HL-60/S4 (cell line): ENCODE results near the gene GIPC3.
"Not testable (repeated sequence)": the region's sequence is repeated elsewhere in the genome, so short reads cannot be mapped to it uniquely, and the experiment has no call there.

ENCODE experiments used
- in situ Hi-C: fragments of 300-500 bp; cut with MboI; formaldehyde crosslinking; loops from 2 replicates; pipeline ENCODE4 v1.14.3; 2022; ENCODE audit warnings: low sequenced_read_pairs

GIPC3 gene

DNA sequence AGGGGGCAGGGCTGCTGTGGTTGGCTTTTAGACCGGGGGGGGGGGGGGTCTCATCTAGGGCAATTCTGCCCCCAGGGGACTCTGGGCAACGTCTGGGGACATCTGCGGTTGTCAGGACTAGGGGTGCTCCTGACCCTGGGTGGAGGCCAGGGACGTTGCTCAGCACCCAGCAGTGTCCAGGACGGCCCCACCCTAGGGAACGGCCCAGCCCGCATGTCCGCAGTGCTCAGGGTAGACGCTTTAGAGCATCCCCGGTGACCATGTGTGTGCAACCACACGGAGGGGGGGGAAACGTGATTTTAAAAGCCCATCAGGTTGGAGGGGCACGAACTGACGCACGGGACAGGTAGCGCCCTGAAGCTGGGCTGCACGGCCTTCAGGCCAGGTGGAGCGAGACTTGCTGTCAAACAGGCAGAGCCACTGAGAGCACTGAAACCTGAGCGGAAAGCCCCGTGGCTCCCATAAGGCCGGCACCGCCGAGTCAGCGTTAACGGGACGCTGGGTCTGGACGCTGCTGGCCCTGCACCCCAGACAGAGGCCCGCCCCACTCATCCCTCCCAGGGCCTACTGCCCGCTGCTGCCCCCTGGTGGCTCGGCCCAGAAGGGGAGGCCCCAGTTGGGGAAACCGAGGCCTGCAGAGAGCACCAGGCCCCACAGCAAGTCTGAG, 33.0 kb downstream of the GIPC3 start:
- in situ Hi-C loops = no loop called here

DNA sequence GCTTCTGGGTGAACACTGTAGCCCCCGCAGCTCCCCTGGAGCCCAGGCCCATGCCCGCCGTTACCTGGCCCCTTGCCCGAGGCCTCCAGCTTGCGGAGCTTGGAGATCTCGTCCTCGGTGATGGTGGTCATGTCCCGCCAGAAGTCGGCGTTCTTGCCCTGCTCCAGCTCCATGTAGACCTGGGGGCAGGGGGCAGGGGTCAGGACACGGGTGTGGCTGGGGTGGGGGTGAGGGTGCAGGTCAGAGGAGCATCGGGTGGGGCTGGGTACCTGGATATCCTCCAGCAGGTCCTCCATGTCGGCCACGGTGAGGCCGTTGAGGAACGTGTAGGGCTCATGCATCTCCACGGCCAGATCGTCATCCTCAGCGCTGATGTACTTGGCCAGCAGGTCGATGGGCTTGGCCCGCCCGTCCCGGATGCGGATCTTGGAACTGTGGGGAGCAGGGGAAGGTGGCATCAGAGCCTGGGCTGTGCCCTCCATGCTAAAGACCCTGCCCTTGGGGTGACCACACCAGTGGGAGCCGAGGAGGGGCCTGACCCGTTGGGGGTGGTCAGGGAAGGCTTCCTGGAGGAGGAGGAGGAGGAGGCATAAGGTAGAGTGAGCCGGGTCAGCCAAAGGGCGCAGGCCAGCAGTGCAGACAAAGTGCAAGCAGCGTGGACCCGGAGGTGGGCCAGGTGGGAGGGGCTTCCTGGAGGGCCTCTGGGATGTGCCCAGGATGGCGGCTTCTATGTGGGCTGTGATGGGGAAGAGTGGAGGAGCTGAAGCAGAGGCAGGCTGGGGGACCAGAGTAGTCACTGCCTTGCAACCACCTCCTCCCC, 33.7 kb downstream of the GIPC3 start:
- in situ Hi-C loops = no loop called here

DNA sequence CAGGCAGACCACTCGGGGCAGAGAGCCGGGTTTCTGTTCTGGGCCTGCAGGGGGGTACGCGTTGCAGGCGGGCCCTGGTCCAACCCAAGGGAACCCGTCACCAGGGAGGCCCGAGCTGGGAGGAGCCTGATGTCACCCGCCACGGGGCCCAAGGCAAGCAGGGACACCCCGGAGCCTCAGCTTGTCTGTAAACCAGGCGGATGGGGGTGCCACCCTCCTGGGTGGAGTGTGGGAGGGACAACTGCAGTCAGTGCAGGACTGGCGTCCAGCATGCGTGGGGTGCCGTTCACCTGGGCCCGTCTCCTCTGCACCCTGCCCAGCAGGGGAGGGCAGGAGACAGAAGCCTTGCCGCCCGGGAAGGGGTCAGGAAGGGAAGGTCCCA, 34.3 kb downstream of the GIPC3 start:
- in situ Hi-C loops = no loop called here

DNA sequence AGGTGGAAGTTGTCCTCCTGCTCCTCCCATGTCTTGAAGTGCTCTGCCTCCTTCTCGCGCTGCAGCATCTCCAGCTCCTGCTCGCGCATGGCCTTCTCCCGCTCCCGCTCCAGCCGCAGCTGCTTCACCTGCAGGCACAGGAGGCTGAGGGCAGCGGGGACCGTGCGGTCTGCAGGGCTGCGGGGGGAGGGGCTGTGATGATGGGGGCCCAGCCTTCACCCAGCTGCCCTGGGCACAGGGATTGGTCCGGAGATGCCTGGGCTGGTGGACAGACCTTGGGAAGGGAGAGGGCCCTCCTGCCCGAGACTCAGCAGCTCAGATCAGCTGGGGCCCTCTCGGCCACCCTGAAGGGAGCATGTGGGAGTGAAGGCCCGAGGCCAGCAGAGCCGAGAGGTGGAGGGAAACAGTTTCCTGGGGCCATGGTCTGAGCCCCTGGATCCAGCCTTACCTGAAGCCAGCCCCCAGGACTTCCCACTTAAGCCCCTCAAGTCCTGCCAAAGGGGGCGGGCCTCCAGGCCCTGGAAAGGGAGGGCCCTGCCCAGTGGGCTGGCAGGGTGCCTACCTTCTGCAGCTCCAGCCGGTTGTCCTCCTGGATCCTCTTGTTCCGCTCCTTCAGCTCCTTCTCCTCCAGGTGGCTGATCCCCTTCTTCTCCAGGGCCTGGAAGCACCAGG, 35.0 kb downstream of the GIPC3 start:
- in situ Hi-C loops = no loop called here

DNA sequence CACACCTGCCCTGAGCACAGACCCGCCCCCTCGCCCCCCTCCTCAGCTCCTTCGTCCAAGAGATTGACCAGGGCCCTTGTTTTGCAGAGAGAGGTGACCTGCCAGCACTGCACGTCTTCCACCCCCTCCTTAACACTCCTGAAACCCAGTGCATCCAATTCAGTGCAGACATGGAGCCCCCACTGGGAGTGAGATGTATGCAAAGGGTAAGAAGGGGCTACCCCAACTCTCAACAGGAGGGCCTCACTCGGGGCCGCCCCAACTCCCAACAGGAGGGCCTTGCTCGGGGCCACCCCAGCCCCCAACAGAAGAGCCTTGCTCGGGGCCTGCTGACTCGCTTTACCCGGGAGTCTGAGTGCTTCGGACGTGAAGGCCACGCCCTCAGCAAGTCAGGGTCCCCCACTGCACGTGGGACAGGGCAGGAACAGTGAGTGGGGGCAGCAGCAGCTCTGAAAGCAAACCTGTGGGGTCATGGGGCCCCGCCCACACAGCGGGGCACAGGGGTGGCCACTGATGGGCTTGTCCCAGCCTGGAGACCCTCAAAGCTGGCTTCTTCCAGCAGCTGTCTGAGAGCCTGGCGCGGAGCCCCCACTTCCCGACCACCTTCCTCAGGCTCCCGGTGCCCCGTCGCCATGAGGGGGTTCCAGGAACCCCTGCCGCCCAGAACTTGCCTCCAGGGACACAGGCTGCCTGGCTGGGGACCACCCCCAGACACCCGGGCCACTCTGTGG, 35.7 kb downstream of the GIPC3 start:
- in situ Hi-C loops = no loop called here

DNA sequence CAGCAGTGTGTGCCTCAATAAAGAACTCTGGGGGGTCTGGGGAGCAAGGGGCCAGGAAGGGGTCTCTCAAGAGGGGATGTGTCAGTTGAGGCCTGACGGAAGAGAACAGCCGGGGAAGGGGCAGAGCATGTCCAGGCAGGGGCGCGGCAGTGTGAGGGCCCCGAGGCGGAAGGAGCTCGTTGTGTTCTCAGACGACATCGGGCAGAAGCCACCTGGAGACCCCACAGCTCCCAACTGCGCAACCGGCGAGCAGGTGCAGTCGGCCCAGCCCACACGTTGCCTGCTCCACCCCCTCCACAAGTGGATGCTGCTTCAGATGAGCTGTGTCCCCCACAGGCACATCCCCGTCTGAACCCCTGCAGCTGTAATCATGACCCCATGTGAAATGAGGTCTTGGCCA, 36.4 kb downstream of the GIPC3 start:
- in situ Hi-C loops = no loop called here

DNA sequence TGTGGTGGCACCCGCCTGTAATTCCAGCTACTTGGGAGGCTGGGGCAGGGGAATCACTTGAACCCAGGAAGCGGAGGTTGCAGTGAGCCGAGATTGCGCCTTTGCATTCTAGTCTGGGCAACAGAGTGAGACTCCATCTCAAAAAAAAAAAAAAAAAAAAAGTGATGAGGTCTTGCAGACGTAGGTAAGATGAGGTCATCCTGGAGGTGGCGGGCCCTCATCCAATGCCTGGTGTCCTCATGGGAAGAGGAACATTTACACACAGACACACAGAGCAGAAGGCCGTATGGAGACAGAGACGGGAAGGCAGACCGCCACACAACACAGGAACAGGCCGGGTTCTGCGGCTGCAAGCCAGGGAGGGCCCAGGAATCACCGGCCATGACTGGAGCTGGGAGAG, 36.9 kb downstream of the GIPC3 start:
- in situ Hi-C loops = no loop called here

DNA sequence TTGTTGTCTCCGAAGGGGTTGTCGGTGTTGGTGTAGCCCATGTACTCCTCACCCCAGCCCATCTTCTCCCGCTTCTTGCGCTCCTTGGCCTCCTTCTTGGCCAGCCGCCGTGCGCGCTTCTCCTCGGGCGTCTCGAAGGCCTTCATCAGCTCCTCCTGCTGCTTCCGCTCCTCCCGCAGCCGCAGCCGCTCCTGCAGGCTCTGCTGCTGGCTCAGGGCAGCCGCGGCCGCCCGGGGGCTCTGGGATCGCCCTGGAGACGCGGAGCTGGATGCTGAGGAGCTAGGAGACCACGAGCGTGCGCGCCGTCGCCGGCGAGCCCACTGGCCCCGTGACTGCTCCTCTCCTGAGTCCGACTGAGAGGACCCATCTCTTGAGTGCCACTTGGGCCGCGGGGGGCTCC, 38.4 kb downstream of the GIPC3 start:
- in situ Hi-C loops = no loop called here

DNA sequence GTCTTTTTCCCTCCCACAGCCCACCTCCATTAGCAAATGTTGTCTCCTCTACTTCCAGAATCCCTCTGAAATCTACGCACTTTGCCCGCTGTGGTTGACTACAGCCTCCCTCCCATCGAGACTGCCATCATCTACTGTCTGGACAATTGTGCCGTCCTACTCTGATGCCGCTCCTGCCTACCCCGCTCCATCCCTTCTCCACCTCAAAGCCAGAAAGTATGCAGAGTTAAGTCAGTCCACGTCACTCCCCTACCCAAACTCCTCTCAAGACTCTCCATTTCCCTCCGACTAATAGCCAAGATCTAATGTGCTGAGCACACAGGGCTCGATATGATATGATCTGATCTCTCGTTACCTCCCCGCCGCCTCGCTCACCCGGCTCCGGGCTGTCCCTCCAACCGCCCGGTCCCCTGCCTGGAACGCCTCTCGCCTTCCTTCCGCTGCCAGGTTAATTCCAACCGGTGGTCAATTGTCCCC, 40.8 kb downstream of the GIPC3 start:
- in situ Hi-C loops = no loop called here

DNA sequence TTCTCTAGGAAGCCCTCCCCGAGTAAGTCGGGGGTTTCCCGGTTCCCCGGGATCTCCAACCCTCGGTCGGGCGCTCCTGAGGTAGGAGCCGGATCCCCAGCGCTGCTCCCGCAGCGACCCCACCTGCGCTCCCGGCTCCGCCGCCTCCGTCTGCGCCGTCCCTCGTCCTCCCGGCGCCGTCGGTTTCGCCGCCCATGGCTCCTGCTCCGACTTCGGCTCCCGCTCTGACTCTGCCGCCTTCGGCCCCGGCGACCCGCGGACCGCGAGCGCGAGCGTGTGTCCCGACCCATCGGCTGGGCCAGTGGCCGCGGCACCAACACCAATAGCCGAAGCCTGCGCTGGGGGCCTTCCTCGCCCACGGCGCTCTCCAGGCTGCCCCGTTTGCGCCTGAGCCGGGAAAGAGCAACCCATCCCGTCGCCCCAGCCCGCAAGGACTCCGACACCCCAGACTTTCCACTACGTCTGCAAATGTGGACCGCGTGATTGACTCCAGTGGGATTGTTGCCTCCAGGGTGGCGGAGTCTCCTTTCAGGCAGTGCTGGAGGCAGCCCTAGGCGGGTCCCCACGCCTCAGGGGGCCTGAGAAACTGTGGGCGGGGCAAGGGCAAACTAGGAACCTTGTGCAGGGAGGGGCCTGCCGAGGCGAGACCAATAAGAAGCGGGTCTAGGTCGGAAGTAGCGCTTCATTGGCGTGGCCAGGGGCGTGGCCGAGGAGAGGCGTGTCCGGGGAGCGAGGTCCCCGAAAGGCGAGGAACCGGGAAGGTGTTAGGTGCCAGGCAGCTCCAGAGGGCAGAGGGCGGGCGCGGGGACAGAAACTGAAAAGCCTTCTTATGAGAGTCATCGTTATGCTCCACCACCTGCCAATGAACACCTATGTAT, 41.4 kb downstream of the GIPC3 start, which contains the start of gene CACTIN:
Gene CACTIN, minus strand, starts transcription at position 318 of the 878 bp plus-strand sequence. Its CDS starts 28 bp downstream, at position 290.
- in situ Hi-C loops = no loop called here

DNA sequence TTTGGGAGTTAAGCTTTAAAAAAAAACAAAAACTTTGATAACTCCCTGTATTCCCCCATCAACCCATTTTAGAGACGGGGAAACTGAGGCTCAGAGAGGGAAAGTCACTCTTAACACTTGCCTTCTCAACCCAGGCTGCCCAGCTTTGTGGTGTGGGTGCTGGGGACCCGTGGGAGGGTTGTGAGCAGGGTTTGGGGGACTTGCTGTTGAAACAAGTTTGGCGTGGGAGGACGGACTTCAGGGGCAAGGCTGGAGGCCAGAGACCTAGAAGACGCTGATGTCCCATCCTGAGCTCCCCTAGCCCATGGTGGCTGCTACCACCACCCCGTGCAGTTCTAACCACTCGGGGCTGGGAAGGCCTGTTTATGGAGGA, 42.1 kb downstream of the GIPC3 start:
- in situ Hi-C loops = no loop called here

DNA sequence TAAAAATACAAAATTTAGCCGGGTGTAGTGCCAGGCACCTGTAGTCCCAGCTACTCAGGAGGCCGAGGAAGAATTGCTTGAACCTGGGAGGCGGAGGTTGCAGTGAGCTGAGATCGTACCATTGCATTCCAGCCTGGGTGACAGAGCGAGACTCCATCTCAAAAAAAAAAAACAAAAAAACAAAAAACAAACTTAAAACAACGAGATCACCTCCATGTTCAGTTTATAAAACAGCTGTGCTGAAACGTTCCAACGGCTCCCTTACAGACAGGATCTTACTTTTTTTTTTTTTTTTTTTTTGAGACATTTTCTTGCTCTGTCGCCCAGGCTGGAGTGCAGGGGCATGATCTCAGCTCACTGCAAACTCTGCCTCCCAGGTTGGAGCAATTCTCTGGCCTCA, 43.5 kb downstream of the GIPC3 start:
- in situ Hi-C loops = not testable (repeated sequence)

DNA sequence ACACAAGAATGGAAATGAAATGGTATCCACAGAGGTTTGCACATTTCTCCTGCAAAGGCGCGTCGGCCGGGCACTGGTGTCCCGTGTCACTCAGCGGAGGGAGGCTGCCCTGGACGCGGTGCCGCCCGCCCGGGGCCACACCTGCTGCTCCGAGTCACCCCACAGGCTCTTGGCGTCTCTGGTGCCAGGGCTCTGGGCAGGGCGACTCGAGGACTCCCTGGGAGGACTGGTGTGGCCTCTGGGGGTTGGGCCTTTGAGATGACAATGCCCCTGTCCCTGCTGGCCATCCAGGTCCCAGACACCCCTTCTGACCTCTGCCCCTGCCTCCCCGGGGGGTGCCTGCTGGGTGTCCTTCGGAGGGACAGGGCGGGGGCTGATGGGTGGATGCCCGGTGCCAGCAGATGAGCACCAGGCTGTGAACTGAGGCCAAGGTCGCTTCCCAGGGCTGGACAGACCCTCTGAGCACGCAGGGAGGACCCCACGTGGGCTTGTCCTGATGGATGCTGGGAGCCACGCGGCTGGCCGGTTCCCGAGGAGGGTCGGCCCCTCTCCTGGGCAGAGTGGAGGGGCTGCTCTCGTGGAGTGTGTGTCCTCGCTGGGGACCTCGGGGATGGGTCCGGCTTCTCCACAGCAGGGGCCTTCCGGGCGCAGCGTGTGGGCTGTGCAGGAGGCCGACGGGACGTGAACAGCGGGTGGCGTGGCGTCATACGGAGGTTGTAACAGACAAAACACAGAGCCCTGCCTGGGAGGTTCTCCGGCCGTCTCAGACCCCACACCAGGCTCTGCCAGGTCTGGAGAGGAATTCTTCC, 46.0 kb downstream of the GIPC3 start:
- in situ Hi-C loops = no loop called here

DNA sequence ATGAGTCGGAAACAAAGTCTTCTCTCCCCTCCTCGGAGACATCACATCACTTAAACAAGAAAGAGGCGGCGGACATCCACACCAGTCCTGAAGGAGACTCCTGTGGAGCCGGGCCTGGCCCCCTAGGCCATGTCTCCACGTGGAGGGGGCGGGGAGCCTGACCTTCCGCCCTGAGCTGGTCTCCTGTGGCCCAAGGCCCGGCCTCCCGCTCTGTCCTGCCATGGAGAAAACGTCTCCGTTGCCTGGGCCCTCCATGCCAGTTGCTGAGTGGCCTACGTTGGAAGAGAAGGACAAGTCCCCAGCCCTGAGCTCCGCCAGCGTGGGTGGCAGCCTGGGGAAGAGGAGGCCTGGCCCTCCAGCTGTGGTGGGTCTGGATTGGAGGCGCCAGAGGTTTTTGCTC, 46.8 kb downstream of the GIPC3 start:
- in situ Hi-C loops = no loop called here

DNA sequence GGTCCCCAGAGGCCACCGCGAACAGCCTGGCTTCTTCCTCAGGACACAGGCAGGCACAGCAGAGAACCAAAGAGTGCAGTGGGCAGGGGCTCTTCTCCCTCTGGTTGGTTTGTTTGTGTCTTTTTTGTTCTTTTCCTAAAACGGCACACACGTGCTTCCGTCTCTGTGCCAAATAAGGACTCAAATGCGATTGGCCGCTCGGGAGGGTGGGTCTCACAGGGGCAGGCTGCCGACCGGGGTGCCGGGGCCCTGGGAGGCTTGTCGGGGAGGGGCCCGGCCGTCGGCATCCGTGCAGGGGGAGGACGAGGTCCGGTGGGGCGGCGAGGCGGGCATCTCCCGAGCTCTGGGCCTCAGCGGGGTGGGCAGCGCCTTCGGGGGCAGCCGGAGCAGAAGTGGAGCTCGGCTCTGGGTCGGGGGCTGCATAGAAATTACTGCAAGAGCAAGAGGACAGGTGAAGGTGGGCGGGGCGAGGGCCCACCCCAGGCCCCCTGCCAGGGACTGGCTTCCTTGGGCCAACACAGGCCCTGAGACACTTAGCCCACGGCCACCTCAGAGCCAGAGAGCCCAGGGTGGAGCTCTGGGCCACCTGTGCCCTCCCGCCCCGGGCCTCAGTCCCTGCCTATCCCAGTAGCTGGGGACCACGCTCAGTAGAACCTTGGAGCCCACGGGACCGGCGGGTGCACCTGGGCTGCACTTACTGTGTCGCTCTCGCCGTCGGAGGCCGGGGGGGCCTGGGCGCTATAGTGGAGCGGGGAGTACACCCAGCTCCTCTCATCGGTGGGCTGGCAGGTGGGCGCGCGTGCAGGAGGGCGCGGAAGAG, 47.7 kb downstream of the GIPC3 start:
- in situ Hi-C loops = no loop called here

DNA sequence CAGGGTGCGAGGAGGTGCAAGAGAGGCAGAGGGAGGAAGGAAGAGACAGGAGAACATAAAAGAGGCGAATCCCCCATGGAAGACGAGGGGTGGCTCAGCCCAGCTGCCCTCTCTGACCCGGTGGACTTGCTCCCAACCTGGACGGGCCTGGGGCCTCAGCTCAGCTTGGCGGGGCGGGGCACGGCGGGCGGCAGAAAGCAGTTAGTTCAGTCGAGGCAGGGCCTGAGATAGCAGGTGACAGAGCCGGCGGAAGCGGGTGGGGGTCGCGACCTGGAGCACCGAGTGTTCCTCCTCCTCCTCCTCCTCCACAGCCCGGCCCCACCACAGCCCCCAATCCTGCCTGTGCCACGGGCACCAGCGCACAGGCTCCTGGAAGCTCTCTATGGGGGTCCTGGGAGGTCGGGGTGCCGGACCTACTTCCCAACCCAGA, 48.3 kb downstream of the GIPC3 start:
- in situ Hi-C loops = no loop called here

DNA sequence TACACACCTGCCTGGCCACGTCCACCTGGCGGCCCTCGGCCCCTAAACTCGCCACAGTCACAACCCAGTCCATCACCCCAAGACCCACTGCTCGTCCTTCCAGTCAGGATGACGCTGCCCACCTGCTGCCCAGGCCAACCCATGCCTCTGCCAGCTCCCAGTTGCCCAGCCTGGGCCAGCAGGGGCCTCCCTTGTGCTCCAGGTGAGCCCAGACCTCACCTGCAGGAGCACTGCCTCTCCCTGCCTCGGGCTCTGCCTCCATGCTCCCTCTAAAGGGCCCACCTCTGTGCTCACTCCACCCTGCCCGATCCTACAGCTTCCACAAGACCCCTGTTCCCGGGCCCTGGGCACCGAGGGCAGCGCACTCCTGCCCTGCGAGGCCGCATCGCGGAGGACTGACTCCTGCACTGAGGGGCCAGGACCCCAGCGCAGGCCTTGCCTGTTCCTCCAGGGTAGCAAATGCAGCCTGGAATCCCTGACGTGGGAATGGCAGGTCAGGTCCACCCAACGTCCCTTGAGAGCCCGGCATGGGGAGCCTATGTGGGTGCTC, 49.3 kb downstream of the GIPC3 start:
- in situ Hi-C loops = no loop called here

DNA sequence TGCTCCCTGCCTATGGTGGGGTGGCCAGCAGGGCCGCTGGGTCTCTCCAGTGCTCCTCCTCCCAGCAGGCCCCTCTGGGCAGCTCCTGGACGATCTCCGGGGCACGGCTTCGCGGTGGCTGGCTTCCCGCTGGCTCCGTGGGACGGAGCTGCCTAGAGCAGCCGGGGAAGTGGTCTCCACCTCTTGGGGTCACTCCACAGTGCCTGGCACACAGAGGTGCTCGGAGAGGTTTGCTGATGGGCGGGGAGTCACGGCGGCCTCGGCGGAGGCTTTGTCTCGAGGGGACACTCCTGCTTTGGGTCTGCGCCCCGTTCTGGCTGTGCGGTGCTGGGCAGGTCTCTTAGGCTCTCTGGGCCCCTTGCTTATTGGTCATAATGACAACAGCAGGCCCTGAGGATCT, 51.2 kb downstream of the GIPC3 start:
- in situ Hi-C loops = no loop called here
